NCI-H524 treated with DMSO at 0.1 percent for 48 hours (cell line): Measurements from ENCODE around the gene ELMO1.

Experiments used
- DNase-seq: peaks from one replicate; lab custom pipeline; 2025; lab: John Stamatoyannopoulos, UW

The ELMO1 gene

GRCh38 chr7:37368540-37368939 is 80.1 kb downstream of the ELMO1 start:
- no peak for DNase-seq

- no peak for DNase-seq
These were observed 81.7 kb downstream of the ELMO1 start for GRCh38 chr7:37367010-37367409.

- DNase-seq: no peak
These were observed 82.2 kb downstream of the ELMO1 start for GRCh38 chr7:37366445-37366844.

GRCh38 chr7:37365405-37365804 is 83.3 kb downstream of the ELMO1 start:
- DNase-seq: no peak

- DNase-seq: no peak
These were observed 83.8 kb downstream of the ELMO1 start for GRCh38 chr7:37364856-37365255.

GRCh38 chr7:37363536-37364491 is 84.8 kb downstream of the ELMO1 start:
- DNase-seq: no peak

GRCh38 chr7:37362802-37363201 is 85.9 kb downstream of the ELMO1 start:
- no peak for DNase-seq

- DNase-seq: no peak
These were observed 88.2 kb downstream of the ELMO1 start for GRCh38 chr7:37360484-37360883.

GRCh38 chr7:37359662-37360444 is 88.8 kb downstream of the ELMO1 start:
- DNase-seq: no peak

GRCh38 chr7:37359180-37359579 is 89.5 kb downstream of the ELMO1 start:
- DNase-seq: no peak

- DNase-seq: no peak
These were observed 91.0 kb downstream of the ELMO1 start for GRCh38 chr7:37357637-37357996.

- no peak for DNase-seq
These were observed 91.6 kb downstream of the ELMO1 start for GRCh38 chr7:37356911-37357636.

GRCh38 chr7:37354656-37355131 is 94.0 kb downstream of the ELMO1 start:
- DNase-seq: no peak

GRCh38 chr7:37353949-37354655 is 94.6 kb downstream of the ELMO1 start:
- DNase-seq: no peak

GRCh38 chr7:37352974-37353948 is 95.4 kb downstream of the ELMO1 start:
- peak; percentile 1 for DNase-seq

- no peak for DNase-seq
These were observed 96.3 kb downstream of the ELMO1 start for GRCh38 chr7:37352251-37352880.

- DNase-seq: no peak
These were observed 96.9 kb downstream of the ELMO1 start for GRCh38 chr7:37351716-37352115.

- peak; percentile 58 for DNase-seq
These were observed 98.6 kb downstream of the ELMO1 start for GRCh38 chr7:37349979-37350590.

- peak; percentile 80 for DNase-seq
These were observed 99.7 kb downstream of the ELMO1 start for GRCh38 chr7:37348982-37349381.
